Measurements from ENCODE around the gene LRIG3. TPM values are rescaled to one million over a fixed set of nuclear protein-coding genes. Genes with fewer than 3 reads are reported as not detected.

Gene LRIG3
- polyA plus RNA-seq, 1 donor from 2014 or later = 0.22 TPM

DNA sequence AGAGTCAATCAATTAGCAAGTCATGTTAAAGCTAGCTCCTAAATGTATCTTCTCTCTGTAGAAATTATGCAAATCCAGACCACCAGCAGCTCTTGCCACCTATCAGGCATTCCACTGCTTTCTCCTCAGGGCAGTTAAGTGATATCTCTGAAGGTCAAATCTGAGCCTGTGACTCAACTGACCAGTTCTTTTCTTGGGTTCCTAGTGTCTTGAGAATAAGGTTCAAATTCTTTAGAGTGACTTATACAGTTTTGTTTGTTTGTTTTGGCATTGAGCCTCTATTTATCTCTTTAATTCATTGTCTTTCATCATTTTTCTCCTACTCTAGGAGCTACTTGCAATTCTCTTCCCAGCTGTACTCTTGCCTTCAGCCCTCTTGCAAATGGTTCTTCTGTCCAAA, 2.5 kb upstream of the LRIG3 start:
- peaks cover 18% of the 10 kb centered on the region for H3K27me3 ChIP-seq (ENCODE audit: insufficient read depth, low read depth, low read length)
- no peak overlapping the region for H3K27ac ChIP-seq (ENCODE audit: low read length)
- no peaks in the 10 kb centered on the region for H3F3A ChIP-seq (ENCODE audit: insufficient read depth, low read length, poor library complexity, severe bottlenecking)
- no peak overlapping the region for H3K4me2 ChIP-seq (ENCODE audit: low read length)
- H3K79me2 ChIP-seq (replicated peaks; ENCODE audit: insufficient read depth, low read length) = peaks cover 10% of the 10 kb centered on the region
- H3K9ac ChIP-seq (ENCODE audit: low read length) = no peak overlapping the region
- no peaks in the 10 kb centered on the region for H4K20me1 ChIP-seq (ENCODE audit: insufficient read depth)
- H3K4me3 ChIP-seq (ENCODE audit: low read length) = no peak overlapping the region
- no peaks in the 10 kb centered on the region for H3K9me3 ChIP-seq (ENCODE audit: low read length)
- TF ChIP-seq, protein P1, sequence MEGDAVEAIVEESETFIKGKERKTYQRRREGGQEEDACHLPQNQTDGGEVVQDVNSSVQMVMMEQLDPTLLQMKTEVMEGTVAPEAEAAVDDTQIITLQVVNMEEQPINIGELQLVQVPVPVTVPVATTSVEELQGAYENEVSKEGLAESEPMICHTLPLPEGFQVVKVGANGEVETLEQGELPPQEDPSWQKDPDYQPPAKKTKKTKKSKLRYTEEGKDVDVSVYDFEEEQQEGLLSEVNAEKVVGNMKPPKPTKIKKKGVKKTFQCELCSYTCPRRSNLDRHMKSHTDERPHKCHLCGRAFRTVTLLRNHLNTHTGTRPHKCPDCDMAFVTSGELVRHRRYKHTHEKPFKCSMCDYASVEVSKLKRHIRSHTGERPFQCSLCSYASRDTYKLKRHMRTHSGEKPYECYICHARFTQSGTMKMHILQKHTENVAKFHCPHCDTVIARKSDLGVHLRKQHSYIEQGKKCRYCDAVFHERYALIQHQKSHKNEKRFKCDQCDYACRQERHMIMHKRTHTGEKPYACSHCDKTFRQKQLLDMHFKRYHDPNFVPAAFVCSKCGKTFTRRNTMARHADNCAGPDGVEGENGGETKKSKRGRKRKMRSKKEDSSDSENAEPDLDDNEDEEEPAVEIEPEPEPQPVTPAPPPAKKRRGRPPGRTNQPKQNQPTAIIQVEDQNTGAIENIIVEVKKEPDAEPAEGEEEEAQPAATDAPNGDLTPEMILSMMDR (IDR thresholded peaks at IDR 0.05; ENCODE audit: poor library complexity, severe bottlenecking) = no peak
- TF ChIP-seq TAF1 (IDR thresholded peaks at IDR 0.05; ENCODE audit: low read depth) (no peak), RAD21 (conservative IDR thresholded peaks at IDR 0.05) (no peak), EZH2 (IDR thresholded peaks at IDR 0.05; ENCODE audit: borderline replicate concordance, insufficient read depth, low read length, poor library complexity, severe bottlenecking) (no peak), SMC3 (conservative IDR thresholded peaks at IDR 0.05; ENCODE audit: poor library complexity) (no peak), MXI1 (conservative IDR thresholded peaks at IDR 0.05; ENCODE audit: poor library complexity, severe bottlenecking) (no peak), POLR2AphosphoS5 (IDR thresholded peaks at IDR 0.05) (no peak), EP300 (conservative IDR thresholded peaks at IDR 0.05; ENCODE audit: poor library complexity, severe bottlenecking) (no peak)
- TF ChIP-seq, protein P2, sequence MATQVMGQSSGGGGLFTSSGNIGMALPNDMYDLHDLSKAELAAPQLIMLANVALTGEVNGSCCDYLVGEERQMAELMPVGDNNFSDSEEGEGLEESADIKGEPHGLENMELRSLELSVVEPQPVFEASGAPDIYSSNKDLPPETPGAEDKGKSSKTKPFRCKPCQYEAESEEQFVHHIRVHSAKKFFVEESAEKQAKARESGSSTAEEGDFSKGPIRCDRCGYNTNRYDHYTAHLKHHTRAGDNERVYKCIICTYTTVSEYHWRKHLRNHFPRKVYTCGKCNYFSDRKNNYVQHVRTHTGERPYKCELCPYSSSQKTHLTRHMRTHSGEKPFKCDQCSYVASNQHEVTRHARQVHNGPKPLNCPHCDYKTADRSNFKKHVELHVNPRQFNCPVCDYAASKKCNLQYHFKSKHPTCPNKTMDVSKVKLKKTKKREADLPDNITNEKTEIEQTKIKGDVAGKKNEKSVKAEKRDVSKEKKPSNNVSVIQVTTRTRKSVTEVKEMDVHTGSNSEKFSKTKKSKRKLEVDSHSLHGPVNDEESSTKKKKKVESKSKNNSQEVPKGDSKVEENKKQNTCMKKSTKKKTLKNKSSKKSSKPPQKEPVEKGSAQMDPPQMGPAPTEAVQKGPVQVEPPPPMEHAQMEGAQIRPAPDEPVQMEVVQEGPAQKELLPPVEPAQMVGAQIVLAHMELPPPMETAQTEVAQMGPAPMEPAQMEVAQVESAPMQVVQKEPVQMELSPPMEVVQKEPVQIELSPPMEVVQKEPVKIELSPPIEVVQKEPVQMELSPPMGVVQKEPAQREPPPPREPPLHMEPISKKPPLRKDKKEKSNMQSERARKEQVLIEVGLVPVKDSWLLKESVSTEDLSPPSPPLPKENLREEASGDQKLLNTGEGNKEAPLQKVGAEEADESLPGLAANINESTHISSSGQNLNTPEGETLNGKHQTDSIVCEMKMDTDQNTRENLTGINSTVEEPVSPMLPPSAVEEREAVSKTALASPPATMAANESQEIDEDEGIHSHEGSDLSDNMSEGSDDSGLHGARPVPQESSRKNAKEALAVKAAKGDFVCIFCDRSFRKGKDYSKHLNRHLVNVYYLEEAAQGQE (IDR thresholded peaks at IDR 0.05; ENCODE audit: borderline replicate concordance) = no peak
- H3K36me3 ChIP-seq (ENCODE audit: insufficient read depth, low read length) = no peaks in the 10 kb centered on the region
- H2AFZ ChIP-seq (ENCODE audit: low read depth, low read length) = no peak overlapping the region
- H3K9me2 ChIP-seq (ENCODE audit: insufficient read depth, low read length) = no peaks in the 10 kb centered on the region

DNA sequence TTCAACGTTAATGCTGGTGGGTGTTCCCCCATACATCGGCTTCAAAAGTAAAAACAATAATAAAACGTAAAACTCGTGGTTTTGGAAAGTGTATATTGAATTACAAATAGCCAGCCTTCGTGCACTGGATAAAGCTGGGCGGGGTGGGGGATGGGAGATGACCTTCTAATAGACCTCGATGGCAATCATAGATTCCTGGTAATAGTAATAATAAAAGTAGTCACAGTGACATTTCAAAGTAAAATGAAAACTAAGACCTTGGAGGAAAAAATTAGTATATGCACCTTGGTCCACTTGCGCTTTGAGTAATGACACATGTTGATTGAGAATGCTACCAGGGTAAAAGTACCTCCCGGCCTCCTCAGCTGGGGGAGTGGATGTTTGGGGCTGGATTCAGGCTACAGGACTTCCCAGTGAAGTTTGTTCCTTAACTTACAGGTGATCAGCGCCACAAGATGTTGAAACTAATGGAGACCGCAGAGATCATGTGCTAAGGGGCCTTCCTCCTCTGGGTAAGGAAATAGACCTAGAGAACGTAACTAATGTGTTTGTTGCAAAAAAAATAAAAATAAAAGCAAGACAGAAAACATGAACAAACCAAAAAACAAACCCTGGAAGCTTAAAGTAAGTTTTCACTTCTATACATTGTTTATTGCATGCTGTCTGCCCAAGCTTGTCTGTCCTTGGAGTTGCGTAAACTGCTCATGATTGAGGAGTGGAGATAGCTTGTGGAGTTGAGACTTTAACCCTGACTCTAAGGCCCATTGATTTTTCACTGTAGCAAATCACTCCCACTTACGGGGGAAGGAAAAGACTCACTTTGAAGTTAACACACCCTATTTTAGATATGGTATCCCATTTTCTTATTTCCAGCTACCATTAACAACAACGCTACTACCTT, 907 bp upstream of the LRIG3 start:
- H3K4me2 ChIP-seq (ENCODE audit: low read length) = peak overlapping the region; percentile 68
- H3F3A ChIP-seq (ENCODE audit: insufficient read depth, low read length, poor library complexity, severe bottlenecking) = no peaks in the 10 kb centered on the region
- H3K9me3 ChIP-seq (ENCODE audit: low read length) = no peaks in the 10 kb centered on the region
- peaks cover 18% of the 10 kb centered on the region for H3K27me3 ChIP-seq (ENCODE audit: insufficient read depth, low read depth, low read length)
- TF ChIP-seq, protein P1 (IDR thresholded peaks at IDR 0.05; ENCODE audit: poor library complexity, severe bottlenecking) = no peak
- no peak for TF ChIP-seq TAF1 (IDR thresholded peaks at IDR 0.05; ENCODE audit: low read depth)
- no peak for TF ChIP-seq RAD21 (conservative IDR thresholded peaks at IDR 0.05)
- TF ChIP-seq POLR2AphosphoS5 (IDR thresholded peaks at IDR 0.05) = no peak
- no peak for TF ChIP-seq SMC3 (conservative IDR thresholded peaks at IDR 0.05; ENCODE audit: poor library complexity)
- no peak for TF ChIP-seq EZH2 (IDR thresholded peaks at IDR 0.05; ENCODE audit: borderline replicate concordance, insufficient read depth, low read length, poor library complexity, severe bottlenecking)
- TF ChIP-seq EP300 (conservative IDR thresholded peaks at IDR 0.05; ENCODE audit: poor library complexity, severe bottlenecking) = no peak
- TF ChIP-seq, protein P2 (IDR thresholded peaks at IDR 0.05; ENCODE audit: borderline replicate concordance) = no peak
- no peak for TF ChIP-seq MXI1 (conservative IDR thresholded peaks at IDR 0.05; ENCODE audit: poor library complexity, severe bottlenecking)
- H3K79me2 ChIP-seq (replicated peaks; ENCODE audit: insufficient read depth, low read length) = peaks cover 10% of the 10 kb centered on the region
- H3K4me3 ChIP-seq (ENCODE audit: low read length) = peak overlapping the region; percentile 82
- H2AFZ ChIP-seq (ENCODE audit: low read depth, low read length) = no peak overlapping the region
- H3K9ac ChIP-seq (ENCODE audit: low read length) = no peak overlapping the region
- H4K20me1 ChIP-seq (ENCODE audit: insufficient read depth) = no peaks in the 10 kb centered on the region
- no peaks in the 10 kb centered on the region for H3K9me2 ChIP-seq (ENCODE audit: insufficient read depth, low read length)
- H3K36me3 ChIP-seq (ENCODE audit: insufficient read depth, low read length) = no peaks in the 10 kb centered on the region
- no peak overlapping the region for H3K27ac ChIP-seq (ENCODE audit: low read length)
